ENCODE measurements around the gene ACSM2A.

DNA sequence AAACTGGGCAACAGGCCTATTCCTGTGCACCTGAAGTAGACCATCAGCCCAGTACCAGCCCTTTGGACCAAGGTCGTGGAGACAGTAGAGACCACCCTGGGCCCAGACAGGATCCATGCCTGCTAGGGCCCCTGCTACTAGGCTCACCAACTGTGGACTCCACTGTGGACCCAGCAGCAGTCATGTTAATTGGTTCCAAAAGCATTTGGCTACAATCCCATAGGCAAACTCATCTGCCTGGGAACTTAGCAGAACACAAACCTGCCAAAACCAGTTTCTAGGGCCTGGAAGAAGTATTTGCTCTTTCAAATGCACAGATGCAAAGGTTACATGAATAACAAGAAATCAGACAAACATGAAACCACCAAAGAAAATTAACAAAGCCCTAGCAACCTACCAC is 53.1 kb downstream of the ACSM2A start:
- no peak for TF ChIP-seq CTCF (IDR thresholded peaks at IDR 0.05; ENCODE audit: low read depth, low read length)
- no peak for TF ChIP-seq EZH2phosphoT487 (IDR thresholded peaks at IDR 0.05; ENCODE audit: low read depth)
